Liver (tissue), 3 donors: Measurements from ENCODE around the gene MAN1A2.

Experiments used
- CTCF ChIP-seq: fragments of 150-350 bp; IDR thresholded peaks from 2 replicates; pipeline ENCODE4 v1.5.1; 2017; ENCODE audit warnings: improper control_type of control experiment, low read depth, low read length; ENCODE audit not compliant: missing input control
- GABPA ChIP-seq, 2 donors: IDR thresholded peaks in 1 of 2; conservative IDR thresholded peaks in 1 of 2; 2 replicates each; pipeline ENCODE4 v1.6.1; 2016; ENCODE audit warnings: antibody characterized with exemption in 2 of 2, mild to moderate bottlenecking in 1 of 2, moderate library complexity in 1 of 2
- donor health status: healthy.
- donor health status: healthy.

- TF ChIP-seq CTCF (no peak), GABPA (IDR thresholded peaks at IDR 0.05 in 1 of 2, conservative IDR thresholded peaks at IDR 0.05 in 1 of 2) (no peak)
Measured at GRCh38 chr1:117321680-117322609, 45.3 kb upstream of the MAN1A2 start.
